Measurements from ENCODE around the gene PTGIR. TPM values are rescaled to one million over a fixed set of nuclear protein-coding genes. Genes with fewer than 3 reads are reported as not detected.
A peak's percentile ranks its signal among the peaks of the same experiment; 100 is the strongest.

Gene PTGIR
- total and polyA plus RNA-seq, 2 donors from 2014 or later = 7.5 to 10.1 TPM

- Histone ChIP-seq H3K9me3 (ENCODE audit: control insufficient read depth in 2 of 3, insufficient read depth in 1 of 3, low read length in 3 of 3) (no peaks in the 10 kb centered on the region), H3K4me3 (ENCODE audit: low read length in 3 of 3) (peak overlapping the region; percentile 1 to 97 (median 89)), H3K4me1 (ENCODE audit: control insufficient read depth in 2 of 3, insufficient read depth in 2 of 3, low read depth in 1 of 3, low read length in 3 of 3) (peaks cover 0 to 33% (median 20%) of the 10 kb centered on the region in 3 donors), H3K27me3 (ENCODE audit: control insufficient read depth, insufficient read depth, low read length) (no peaks in the 10 kb centered on the region), H3K9ac (ENCODE audit: low read length in 3 of 3) (peak overlapping the region in 2 of 3 donors; percentile 63 to 84), H3K27ac (ENCODE audit: low read depth in 2 of 2, low read length in 2 of 2) (peak overlapping the region; percentile 78 to 80), H3K36me3 (ENCODE audit: control insufficient read depth in 2 of 3, insufficient read depth in 3 of 3, low read length in 3 of 3) (peaks cover 0 to 24% (median 13%) of the 10 kb centered on the region in 3 donors)
- no peak for TF ChIP-seq CTCF (IDR thresholded peaks at IDR 0.05; ENCODE audit: borderline replicate concordance, extremely low read depth, insufficient read depth)
- FAIRE-seq (no peak), DNase-seq (peak in 3 of 5 donors; percentile 35 to 64 (median 61))
- intact Hi-C loops (cut with DNase I) = no loop called here
These were observed 21.7 kb downstream of the PTGIR start for GRCh38 chr19:46603195-46603637.

- no peak for TF ChIP-seq CTCF (IDR thresholded peaks at IDR 0.05; ENCODE audit: borderline replicate concordance, extremely low read depth, insufficient read depth)
- Histone ChIP-seq H3K4me3 (ENCODE audit: low read length in 3 of 3) (peak overlapping the region; percentile 77 to 97 (median 89)), H3K27ac (ENCODE audit: low read depth in 2 of 2, low read length in 2 of 2) (peak overlapping the region; percentile 78 to 80), H3K9ac (ENCODE audit: low read length in 3 of 3) (peak overlapping the region; percentile 63 to 84 (median 77)), H3K4me1 (ENCODE audit: control insufficient read depth in 2 of 3, insufficient read depth in 2 of 3, low read depth in 1 of 3, low read length in 3 of 3) (peaks cover 0 to 33% (median 20%) of the 10 kb centered on the region in 3 donors), H3K27me3 (ENCODE audit: control insufficient read depth, insufficient read depth, low read length) (no peaks in the 10 kb centered on the region), H3K9me3 (ENCODE audit: control insufficient read depth in 2 of 3, insufficient read depth in 1 of 3, low read length in 3 of 3) (no peaks in the 10 kb centered on the region), H3K36me3 (ENCODE audit: control insufficient read depth in 2 of 3, insufficient read depth in 3 of 3, low read length in 3 of 3) (peaks cover 0 to 17% (median 8%) of the 10 kb centered on the region in 3 donors)
- DNase-seq = no peak
- intact Hi-C loops (cut with DNase I) = no loop called here
- no peak for FAIRE-seq
These were observed 22.3 kb downstream of the PTGIR start for GRCh38 chr19:46602392-46603194.

- Histone ChIP-seq H3K9me3 (ENCODE audit: control insufficient read depth in 2 of 3, insufficient read depth in 1 of 3, low read length in 3 of 3) (no peaks in the 10 kb centered on the region), H3K9ac (ENCODE audit: low read length in 3 of 3) (peak within 1 kb of the TSS; percentile 97 to 99 (median 98)), H3K4me1 (ENCODE audit: control insufficient read depth in 2 of 3, insufficient read depth in 2 of 3, low read depth in 1 of 3, low read length in 3 of 3) (peaks cover 0 to 33% (median 20%) of the 10 kb centered on the region in 3 donors), H3K4me3 (ENCODE audit: low read length in 3 of 3) (peak within 1 kb of the TSS; percentile 92 to 97 (median 97)), H3K27me3 (ENCODE audit: control insufficient read depth, insufficient read depth, low read length) (no peaks in the 10 kb centered on the region), H3K36me3 (ENCODE audit: control insufficient read depth in 2 of 3, insufficient read depth in 3 of 3, low read length in 3 of 3) (peaks cover 0 to 10% (median 8%) of the 10 kb centered on the region in 3 donors), H3K27ac (ENCODE audit: low read depth in 2 of 2, low read length in 2 of 2) (peak within 1 kb of the TSS; percentile 100)
- peak; percentile 31 to 84 (median 68) for DNase-seq
- intact Hi-C loops (cut with DNase I) = no loop called here
- no peak for TF ChIP-seq CTCF (IDR thresholded peaks at IDR 0.05; ENCODE audit: borderline replicate concordance, extremely low read depth, insufficient read depth)
- FAIRE-seq = no peak
These were observed 23.3 kb downstream of the PTGIR start, which contains the start of gene CALM3 for GRCh38 chr19:46601318-46602224. Gene CALM3, plus strand, starts transcription at chr19:46601330. Its CDS starts 105 bp downstream, at chr19:46601435.
